Measurements from ENCODE around the gene ATP4B. TPM values are rescaled to one million over a fixed set of nuclear protein-coding genes. Genes with fewer than 3 reads are reported as not detected.

Gene ATP4B
- total RNA-seq, 1 experiment from 2014 or later = not detected

DNA sequence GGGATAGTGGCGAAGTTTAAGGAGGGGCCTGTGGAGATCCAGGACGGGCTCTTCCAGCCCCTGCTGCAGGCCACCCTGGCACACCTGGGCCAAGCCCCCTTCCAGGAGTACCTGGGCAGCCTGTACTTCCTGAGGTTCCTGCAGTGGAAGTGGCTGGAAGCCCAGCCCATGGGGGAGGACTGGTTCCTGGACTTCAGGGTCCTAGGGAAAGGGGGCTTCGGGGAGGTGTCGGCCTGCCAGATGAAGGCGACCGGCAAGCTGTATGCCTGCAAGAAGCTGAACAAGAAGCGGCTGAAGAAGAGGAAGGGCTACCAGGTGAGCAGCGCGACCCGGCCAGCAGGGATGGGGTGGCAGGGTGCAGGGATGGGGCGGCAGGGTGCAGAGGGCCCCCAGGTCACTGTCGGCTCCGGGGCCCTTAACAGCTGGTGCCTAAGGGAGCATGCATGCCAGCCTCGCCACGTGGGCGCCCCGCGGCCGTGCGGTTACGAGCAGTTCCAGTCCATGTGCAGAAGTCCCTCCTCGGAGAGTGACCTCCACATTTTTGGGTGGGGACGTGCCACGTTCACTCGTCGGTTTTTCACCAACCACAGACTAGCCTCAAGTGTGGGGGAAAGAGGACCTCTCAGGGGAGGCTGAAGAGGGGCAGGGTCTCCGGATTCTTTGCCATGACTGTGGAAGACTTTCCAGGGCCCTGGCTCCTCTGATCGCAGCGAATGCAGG is 9.9 kb upstream of the ATP4B start:
- CTCF ChIA-PET = no interaction called here
- intact Hi-C loops (cut with micrococcal nuclease; ENCODE audit: unreplicated experiment) (no loop called here), in situ Hi-C loops (cut with HindIII; ENCODE audit: low pct_unique_long_range_greater_than_20kb, low sequenced_read_pairs) (no loop called here)
- BruUV-seq (replicated peaks) = no TSS peak
- no peak overlapping the region for H3K4me3 ChIP-seq (ENCODE audit: low read depth in 2 of 2, low read length in 2 of 2)
- TF ChIP-seq SIN3A (IDR thresholded peaks at IDR 0.05; ENCODE audit: borderline replicate concordance, insufficient read depth, low read depth, low read length) = no peak
- TF ChIP-seq, protein P1, sequence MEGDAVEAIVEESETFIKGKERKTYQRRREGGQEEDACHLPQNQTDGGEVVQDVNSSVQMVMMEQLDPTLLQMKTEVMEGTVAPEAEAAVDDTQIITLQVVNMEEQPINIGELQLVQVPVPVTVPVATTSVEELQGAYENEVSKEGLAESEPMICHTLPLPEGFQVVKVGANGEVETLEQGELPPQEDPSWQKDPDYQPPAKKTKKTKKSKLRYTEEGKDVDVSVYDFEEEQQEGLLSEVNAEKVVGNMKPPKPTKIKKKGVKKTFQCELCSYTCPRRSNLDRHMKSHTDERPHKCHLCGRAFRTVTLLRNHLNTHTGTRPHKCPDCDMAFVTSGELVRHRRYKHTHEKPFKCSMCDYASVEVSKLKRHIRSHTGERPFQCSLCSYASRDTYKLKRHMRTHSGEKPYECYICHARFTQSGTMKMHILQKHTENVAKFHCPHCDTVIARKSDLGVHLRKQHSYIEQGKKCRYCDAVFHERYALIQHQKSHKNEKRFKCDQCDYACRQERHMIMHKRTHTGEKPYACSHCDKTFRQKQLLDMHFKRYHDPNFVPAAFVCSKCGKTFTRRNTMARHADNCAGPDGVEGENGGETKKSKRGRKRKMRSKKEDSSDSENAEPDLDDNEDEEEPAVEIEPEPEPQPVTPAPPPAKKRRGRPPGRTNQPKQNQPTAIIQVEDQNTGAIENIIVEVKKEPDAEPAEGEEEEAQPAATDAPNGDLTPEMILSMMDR (IDR thresholded peaks at IDR 0.05) = no peak
- TF ChIP-seq, protein P2, sequence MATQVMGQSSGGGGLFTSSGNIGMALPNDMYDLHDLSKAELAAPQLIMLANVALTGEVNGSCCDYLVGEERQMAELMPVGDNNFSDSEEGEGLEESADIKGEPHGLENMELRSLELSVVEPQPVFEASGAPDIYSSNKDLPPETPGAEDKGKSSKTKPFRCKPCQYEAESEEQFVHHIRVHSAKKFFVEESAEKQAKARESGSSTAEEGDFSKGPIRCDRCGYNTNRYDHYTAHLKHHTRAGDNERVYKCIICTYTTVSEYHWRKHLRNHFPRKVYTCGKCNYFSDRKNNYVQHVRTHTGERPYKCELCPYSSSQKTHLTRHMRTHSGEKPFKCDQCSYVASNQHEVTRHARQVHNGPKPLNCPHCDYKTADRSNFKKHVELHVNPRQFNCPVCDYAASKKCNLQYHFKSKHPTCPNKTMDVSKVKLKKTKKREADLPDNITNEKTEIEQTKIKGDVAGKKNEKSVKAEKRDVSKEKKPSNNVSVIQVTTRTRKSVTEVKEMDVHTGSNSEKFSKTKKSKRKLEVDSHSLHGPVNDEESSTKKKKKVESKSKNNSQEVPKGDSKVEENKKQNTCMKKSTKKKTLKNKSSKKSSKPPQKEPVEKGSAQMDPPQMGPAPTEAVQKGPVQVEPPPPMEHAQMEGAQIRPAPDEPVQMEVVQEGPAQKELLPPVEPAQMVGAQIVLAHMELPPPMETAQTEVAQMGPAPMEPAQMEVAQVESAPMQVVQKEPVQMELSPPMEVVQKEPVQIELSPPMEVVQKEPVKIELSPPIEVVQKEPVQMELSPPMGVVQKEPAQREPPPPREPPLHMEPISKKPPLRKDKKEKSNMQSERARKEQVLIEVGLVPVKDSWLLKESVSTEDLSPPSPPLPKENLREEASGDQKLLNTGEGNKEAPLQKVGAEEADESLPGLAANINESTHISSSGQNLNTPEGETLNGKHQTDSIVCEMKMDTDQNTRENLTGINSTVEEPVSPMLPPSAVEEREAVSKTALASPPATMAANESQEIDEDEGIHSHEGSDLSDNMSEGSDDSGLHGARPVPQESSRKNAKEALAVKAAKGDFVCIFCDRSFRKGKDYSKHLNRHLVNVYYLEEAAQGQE (IDR thresholded peaks at IDR 0.05; ENCODE audit: insufficient read depth in 1 of 2, low read depth in 2 of 2, low read length in 1 of 2) = no peak
- TF ChIP-seq TCF7L2 (IDR thresholded peaks at IDR 0.05; ENCODE audit: low read depth, low read length) = no peak
- no peak for TF ChIP-seq POLR2AphosphoS5 (IDR thresholded peaks at IDR 0.05; ENCODE audit: low read depth, low read length)
- no peaks in the 10 kb centered on the region for H3K9me3 ChIP-seq (ENCODE audit: control insufficient read depth, insufficient read depth, low read depth, low read length)
- no peaks in the 10 kb centered on the region for H3K27me3 ChIP-seq (ENCODE audit: control insufficient read depth, insufficient read depth, low read length)
- no peaks in the 10 kb centered on the region for H3K4me1 ChIP-seq (ENCODE audit: control insufficient read depth, insufficient read depth, low read length)
- DNase-seq (ENCODE audit: low read depth, low spot score) = no peak
- no peak for ATAC-seq
- POLR2A ChIA-PET = no interaction called here
- no peak overlapping the region for H3K27ac ChIP-seq (ENCODE audit: low read length)
- no peaks in the 10 kb centered on the region for H3K36me3 ChIP-seq (ENCODE audit: control insufficient read depth, insufficient read depth, low read length)

DNA sequence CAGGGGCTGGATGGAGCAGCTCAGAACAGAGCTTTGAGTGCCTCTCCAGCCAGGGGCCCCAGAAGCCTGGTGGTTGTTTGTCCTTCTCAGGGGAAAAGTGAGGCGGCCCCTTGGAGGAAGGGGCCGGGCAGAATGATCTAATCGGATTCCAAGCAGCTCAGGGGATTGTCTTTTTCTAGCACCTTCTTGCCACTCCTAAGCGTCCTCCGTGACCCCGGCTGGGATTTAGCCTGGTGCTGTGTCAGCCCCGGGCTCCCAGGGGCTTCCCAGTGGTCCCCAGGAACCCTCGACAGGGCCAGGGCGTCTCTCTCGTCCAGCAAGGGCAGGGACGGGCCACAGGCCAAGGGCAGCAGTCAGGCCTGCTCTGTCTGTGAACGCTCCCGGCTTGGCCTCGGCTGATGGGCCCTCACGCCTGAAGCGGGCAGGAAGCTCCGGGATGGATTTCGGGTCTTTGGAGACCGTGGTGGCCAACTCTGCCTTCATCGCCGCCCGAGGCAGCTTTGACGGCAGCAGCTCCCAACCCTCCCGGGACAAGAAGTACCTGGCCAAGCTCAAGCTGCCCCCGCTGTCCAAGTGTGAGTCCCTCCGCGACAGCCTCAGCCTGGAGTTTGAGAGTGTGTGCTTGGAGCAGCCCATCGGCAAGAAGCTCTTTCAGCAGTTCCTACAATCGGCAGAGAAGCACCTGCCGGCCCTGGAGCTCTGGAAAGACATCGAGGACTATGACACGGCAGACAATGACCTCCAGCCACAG is 9.1 kb upstream of the ATP4B start, which contains the start of gene GRK1:
Gene GRK1 (plus strand): TSS at position 269 of the 751 bp plus-strand sequence. CDS start 168 bp downstream, at position 437.
- no peaks in the 10 kb centered on the region for H3K4me1 ChIP-seq (ENCODE audit: control insufficient read depth, insufficient read depth, low read length)
- POLR2A ChIA-PET = no interaction called here

More for the DNA sequence above, 9.1 kb upstream of the ATP4B start, which contains the start of gene GRK1:
- in situ Hi-C loops (cut with HindIII; ENCODE audit: low pct_unique_long_range_greater_than_20kb, low sequenced_read_pairs) (no loop called here), intact Hi-C loops (cut with micrococcal nuclease; ENCODE audit: unreplicated experiment) (no loop called here)
- Histone ChIP-seq H3K4me3 (ENCODE audit: low read depth in 2 of 2, low read length in 2 of 2) (no peak within 1 kb of the TSS), H3K27ac (ENCODE audit: low read length) (no peak within 1 kb of the TSS), H3K9me3 (ENCODE audit: control insufficient read depth, insufficient read depth, low read depth, low read length) (no peaks in the 10 kb centered on the region), H3K36me3 (ENCODE audit: control insufficient read depth, insufficient read depth, low read length) (no peaks in the 10 kb centered on the region), H3K27me3 (ENCODE audit: control insufficient read depth, insufficient read depth, low read length) (no peaks in the 10 kb centered on the region)
- CTCF ChIA-PET = no interaction called here
- DNase-seq (ENCODE audit: low read depth, low spot score) = no peak
- TF ChIP-seq, protein P2 (IDR thresholded peaks at IDR 0.05; ENCODE audit: insufficient read depth in 1 of 2, low read depth in 2 of 2, low read length in 1 of 2) = no peak
- TF ChIP-seq TCF7L2 (IDR thresholded peaks at IDR 0.05; ENCODE audit: low read depth, low read length) = no peak
- TF ChIP-seq, protein P1 (IDR thresholded peaks at IDR 0.05) = no peak
- TF ChIP-seq POLR2AphosphoS5 (IDR thresholded peaks at IDR 0.05; ENCODE audit: low read depth, low read length) = no peak
- TF ChIP-seq SIN3A (IDR thresholded peaks at IDR 0.05; ENCODE audit: borderline replicate concordance, insufficient read depth, low read depth, low read length) = no peak
- ATAC-seq = peak; percentile 33; the same call in 1 of the 2 replicates
- BruUV-seq (replicated peaks) = no TSS peak
